ENCODE measurements around the gene WNT16.

WNT16 gene

GRCh38 chr7:121369462-121369861 is 40.7 kb downstream of the WNT16 start:
- H3K4me3 ChIP-seq = peak overlapping the region in 7 of 10 experiments; percentile 7 to 64 (median 31); a peak in 13 of 20 replicates
- peaks cover 0 to 29% (median 0%) of the 10 kb centered on the region in 11 experiments; a peak in 4 of 22 replicates for H4K20me1 ChIP-seq
- no peaks in the 10 kb centered on the region for H3K27me3 ChIP-seq
- H3K4me2 ChIP-seq = peak overlapping the region; percentile 58 to 95 (median 79)
- no peaks in the 10 kb centered on the region for H3K9me3 ChIP-seq (replicated peaks in 1 of 11)
- peaks cover 62 to 97% (median 79%) of the 10 kb centered on the region in 10 experiments for H3K4me1 ChIP-seq
- H3K36me3 ChIP-seq = peaks cover 0 to 18% (median 12%) of the 10 kb centered on the region in 11 experiments; a peak in 12 of 22 replicates
- peak overlapping the region in 10 of 11 experiments; percentile 17 to 74 (median 64); a peak in 18 of 22 replicates for H3K27ac ChIP-seq
- no peak for TF ChIP-seq Cebpa-rat (IDR thresholded peaks at IDR 0.05)
- peak overlapping the region in 9 of 11 experiments; percentile 26 to 76 (median 61); a peak in 17 of 22 replicates for H3K9ac ChIP-seq

- TF ChIP-seq Cebpa-rat (IDR thresholded peaks at IDR 0.05) = no peak
- Histone ChIP-seq H3K9me3 (replicated peaks in 1 of 11) (no peaks in the 10 kb centered on the region), H3K9ac (peak overlapping the region in 9 of 11 experiments; percentile 3 to 76 (median 61); a peak in 15 of 22 replicates), H3K36me3 (peaks cover 10 to 23% (median 18%) of the 10 kb centered on the region in 11 experiments; a peak in 18 of 22 replicates), H3K27ac (peak overlapping the region in 9 of 11 experiments; percentile 13 to 74 (median 65); a peak in 17 of 22 replicates), H3K4me2 (peak overlapping the region; percentile 38 to 95 (median 79); a peak in 21 of 22 replicates), H3K4me3 (peak overlapping the region in 4 of 10 experiments; percentile 31 to 64 (median 58); a peak in 7 of 20 replicates), H4K20me1 (peaks cover 0 to 16% (median 0%) of the 10 kb centered on the region in 11 experiments; a peak in 4 of 22 replicates), H3K27me3 (no peaks in the 10 kb centered on the region), H3K4me1 (peaks cover 63 to 97% (median 81%) of the 10 kb centered on the region in 10 experiments)
Observed at GRCh38 chr7:121371367-121371766, 42.6 kb downstream of the WNT16 start.

- H3K4me3 ChIP-seq = peak overlapping the region in 4 of 10 experiments; percentile 31 to 64 (median 58); a peak in 7 of 20 replicates
- H3K9me3 ChIP-seq (replicated peaks in 1 of 11) = peaks cover 0 to 1% (median 0%) of the 10 kb centered on the region in 11 experiments; a peak in 1 of 22 replicates
- TF ChIP-seq Cebpa-rat (IDR thresholded peaks at IDR 0.05) = no peak
- H3K9ac ChIP-seq = peak overlapping the region in 7 of 11 experiments; percentile 3 to 76 (median 67); a peak in 9 of 22 replicates
- peaks cover 63 to 95% (median 79%) of the 10 kb centered on the region in 10 experiments for H3K4me1 ChIP-seq
- H3K27ac ChIP-seq = peak overlapping the region in 9 of 11 experiments; percentile 13 to 74 (median 65); a peak in 16 of 22 replicates
- H4K20me1 ChIP-seq = peaks cover 0 to 13% (median 0%) of the 10 kb centered on the region in 11 experiments; a peak in 1 of 22 replicates
- no peaks in the 10 kb centered on the region for H3K27me3 ChIP-seq
- peak overlapping the region; percentile 2 to 95 (median 79); a peak in 21 of 22 replicates for H3K4me2 ChIP-seq
- peaks cover 14 to 28% (median 23%) of the 10 kb centered on the region in 11 experiments; a peak in 19 of 22 replicates for H3K36me3 ChIP-seq
Observed at GRCh38 chr7:121371883-121372282, 43.1 kb downstream of the WNT16 start.

GRCh38 chr7:121372376-121373010 is 43.7 kb downstream of the WNT16 start:
- H3K4me1 ChIP-seq = peaks cover 63 to 93% (median 81%) of the 10 kb centered on the region in 10 experiments
- H3K36me3 ChIP-seq = peaks cover 19 to 34% (median 28%) of the 10 kb centered on the region in 11 experiments; a peak in 21 of 22 replicates
- peak overlapping the region in 8 of 11 experiments; percentile 8 to 63 (median 43); a peak in 10 of 22 replicates for H3K9ac ChIP-seq
- H4K20me1 ChIP-seq = peaks cover 0 to 8% (median 0%) of the 10 kb centered on the region in 11 experiments; a peak in 1 of 22 replicates
- peaks cover 0 to 7% (median 0%) of the 10 kb centered on the region in 11 experiments; a peak in 2 of 22 replicates for H3K9me3 ChIP-seq (replicated peaks in 1 of 11)
- H3K27ac ChIP-seq = peak overlapping the region in 10 of 11 experiments; percentile 44 to 74 (median 64); a peak in 19 of 22 replicates
- peak overlapping the region; percentile 56 to 95 (median 73) for H3K4me2 ChIP-seq
- TF ChIP-seq Cebpa-rat (IDR thresholded peaks at IDR 0.05) = no peak
- no peaks in the 10 kb centered on the region for H3K27me3 ChIP-seq
- H3K4me3 ChIP-seq = peak overlapping the region in 3 of 10 experiments; percentile 0 to 62 (median 21); a peak in 2 of 20 replicates

- peaks cover 26 to 41% (median 34%) of the 10 kb centered on the region in 11 experiments for H3K36me3 ChIP-seq
- TF ChIP-seq Cebpa-rat (IDR thresholded peaks at IDR 0.05) = no peak
- peak overlapping the region; percentile 42 to 95 (median 73); a peak in 19 of 22 replicates for H3K4me2 ChIP-seq
- H3K4me1 ChIP-seq = peaks cover 56 to 86% (median 75%) of the 10 kb centered on the region in 10 experiments
- 0 out of 22 replicates have a peak, but pooled peaks cover 0 to 4% (median 0%) of the 10 kb centered on the region in 11 experiments for H4K20me1 ChIP-seq
- H3K27me3 ChIP-seq = no peaks in the 10 kb centered on the region
- peak overlapping the region in 10 of 11 experiments; percentile 44 to 74 (median 64); a peak in 16 of 22 replicates for H3K27ac ChIP-seq
- peaks cover 0 to 14% (median 0%) of the 10 kb centered on the region in 11 experiments; a peak in 3 of 22 replicates for H3K9me3 ChIP-seq (replicated peaks in 1 of 11)
- no peak overlapping the region; a peak in 1 of 20 replicates for H3K4me3 ChIP-seq
- peak overlapping the region in 2 of 11 experiments; percentile 9 to 63; a peak in 1 of 22 replicates for H3K9ac ChIP-seq
Observed at GRCh38 chr7:121373177-121373576, 44.4 kb downstream of the WNT16 start.

- no peak overlapping the region for H3K4me3 ChIP-seq
Observed at GRCh38 chr7:121376979-121377378, 48.2 kb downstream of the WNT16 start.

GRCh38 chr7:121379930-121380329 is 51.1 kb downstream of the WNT16 start:
- Histone ChIP-seq H3K36me3 (peaks cover 29 to 66% (median 54%) of the 10 kb centered on the region in 11 experiments), H4K20me1 (peaks cover 0 to 18% (median 5%) of the 10 kb centered on the region in 11 experiments; a peak in 7 of 22 replicates), H3K27me3 (no peaks in the 10 kb centered on the region), H3K9me3 (replicated peaks in 1 of 11) (peaks cover 0 to 16% (median 0%) of the 10 kb centered on the region in 11 experiments; a peak in 3 of 22 replicates), H3K27ac (no peak overlapping the region), H3K4me1 (peaks cover 29 to 70% (median 59%) of the 10 kb centered on the region in 10 experiments), H3K9ac (no peak overlapping the region), H3K4me2 (peak overlapping the region in 2 of 11 experiments; percentile 32 to 43; a peak in 3 of 22 replicates), H3K4me3 (no peak overlapping the region)
- TF ChIP-seq Cebpa-rat (IDR thresholded peaks at IDR 0.05) = no peak

More at GRCh38 chr7:121376979-121377378, 48.2 kb downstream of the WNT16 start:
- H3K27me3 ChIP-seq = no peaks in the 10 kb centered on the region
- peaks cover 0 to 4% (median 0%) of the 10 kb centered on the region in 11 experiments; a peak in 1 of 22 replicates for H4K20me1 ChIP-seq
- no peak overlapping the region for H3K9ac ChIP-seq
- peak overlapping the region in 7 of 11 experiments; percentile 0 to 54 (median 10); a peak in 4 of 22 replicates for H3K4me2 ChIP-seq
- H3K36me3 ChIP-seq = peaks cover 29 to 69% (median 57%) of the 10 kb centered on the region in 11 experiments
- H3K9me3 ChIP-seq (replicated peaks in 1 of 11) = peaks cover 0 to 16% (median 0%) of the 10 kb centered on the region in 11 experiments; a peak in 3 of 22 replicates
- H3K27ac ChIP-seq = no peak overlapping the region
- no peak for TF ChIP-seq Cebpa-rat (IDR thresholded peaks at IDR 0.05)
- H3K4me1 ChIP-seq = peaks cover 24 to 65% (median 53%) of the 10 kb centered on the region in 10 experiments

GRCh38 chr7:121382473-121382872 is 53.7 kb downstream of the WNT16 start:
- Histone ChIP-seq H3K36me3 (peaks cover 10 to 41% (median 29%) of the 10 kb centered on the region in 11 experiments), H3K27ac (peak overlapping the region in 2 of 11 experiments; percentile 3 to 14; a peak in 1 of 22 replicates)

More at GRCh38 chr7:121382473-121382872, 53.7 kb downstream of the WNT16 start:
- peaks cover 38 to 78% (median 66%) of the 10 kb centered on the region in 10 experiments for H3K4me1 ChIP-seq
- peaks cover 0 to 40% (median 11%) of the 10 kb centered on the region in 11 experiments; a peak in 9 of 22 replicates for H4K20me1 ChIP-seq
- H3K4me2 ChIP-seq = peak overlapping the region in 9 of 11 experiments; percentile 3 to 76 (median 70); a peak in 14 of 22 replicates
- no peaks in the 10 kb centered on the region for H3K27me3 ChIP-seq
- no peak overlapping the region for H3K9ac ChIP-seq
- peaks cover 0 to 9% (median 0%) of the 10 kb centered on the region in 11 experiments; a peak in 2 of 22 replicates for H3K9me3 ChIP-seq (replicated peaks in 1 of 11)
- no peak overlapping the region for H3K4me3 ChIP-seq
- TF ChIP-seq Cebpa-rat (IDR thresholded peaks at IDR 0.05) = no peak
